HG03060 (cell line): ENCODE measurements around the gene TMEM81.

Experiments
- ATAC-seq: cut with Tn5 transposase; IDR thresholded peaks from one replicate; pipeline ENCODE4 v1.9.1; 2021; ENCODE audit warnings: low read depth, moderate number of reproducible peaks; ENCODE audit not compliant: unreplicated experiment

TMEM81 gene

GRCh38 chr1:205077158-205077933 is 6.9 kb downstream of the TMEM81 start:
- ATAC-seq: no peak

- no peak for ATAC-seq
These were observed 8.0 kb downstream of the TMEM81 start for GRCh38 chr1:205076245-205076761.

- no peak for ATAC-seq
These were observed 8.6 kb downstream of the TMEM81 start for GRCh38 chr1:205075642-205076155.

GRCh38 chr1:205074513-205074912 is 9.7 kb downstream of the TMEM81 start:
- no peak for ATAC-seq

- no peak for ATAC-seq
These were observed 10.2 kb downstream of the TMEM81 start for GRCh38 chr1:205074084-205074483.

GRCh38 chr1:205073511-205073910 is 10.7 kb downstream of the TMEM81 start:
- no peak for ATAC-seq

- ATAC-seq: no peak
These were observed 11.4 kb downstream of the TMEM81 start for GRCh38 chr1:205072881-205073280.

GRCh38 chr1:205072286-205072685 is 12.0 kb downstream of the TMEM81 start:
- ATAC-seq: no peak

GRCh38 chr1:205071801-205072200 is 12.5 kb downstream of the TMEM81 start:
- no peak for ATAC-seq

GRCh38 chr1:205071028-205071409 is 13.2 kb downstream of the TMEM81 start:
- no peak for ATAC-seq

- ATAC-seq: no peak
These were observed 14.7 kb downstream of the TMEM81 start for GRCh38 chr1:205069371-205070125.

GRCh38 chr1:205068457-205069040 is 15.7 kb downstream of the TMEM81 start:
- no peak for ATAC-seq

GRCh38 chr1:205068001-205068400 is 16.3 kb downstream of the TMEM81 start:
- ATAC-seq: no peak

GRCh38 chr1:205067031-205067430 is 17.2 kb downstream of the TMEM81 start:
- ATAC-seq: no peak

GRCh38 chr1:205066141-205066818 is 18.0 kb downstream of the TMEM81 start:
- no peak for ATAC-seq

- ATAC-seq: no peak
These were observed 18.6 kb downstream of the TMEM81 start for GRCh38 chr1:205065666-205066065.

- no peak for ATAC-seq
These were observed 19.4 kb downstream of the TMEM81 start for GRCh38 chr1:205064741-205065316.

- ATAC-seq: no peak
These were observed 20.0 kb downstream of the TMEM81 start for GRCh38 chr1:205064301-205064700.

GRCh38 chr1:205062895-205063294 is 21.4 kb downstream of the TMEM81 start:
- no peak for ATAC-seq

- ATAC-seq: no peak
These were observed 21.9 kb downstream of the TMEM81 start for GRCh38 chr1:205062319-205062718.
